Measurements from ENCODE around the gene HTR3D. TPM values are rescaled to one million over a fixed set of nuclear protein-coding genes. Genes with fewer than 3 reads are reported as not detected.

The HTR3D gene
- not detected in 2 replicates for total RNA-seq

GRCh38 chr3:184031187-184031792 is at the start of gene HTR3D:
Gene HTR3D, plus strand, starts transcription at chr3:184031742. Its CDS starts 0 bp downstream, at chr3:184031742.

GRCh38 chr3:184017672-184018423 is 13.7 kb upstream of the HTR3D start, which contains the start of gene ABCC5:
Gene ABCC5, minus strand, starts transcription at chr3:184017884. Its CDS starts 3,492 bp downstream, at chr3:184014392.

GRCh38 chr3:184052767-184053166 is 21.2 kb downstream of the HTR3D start, which contains the start of gene HTR3C:
Gene HTR3C, plus strand, starts transcription at chr3:184053047. Its CDS starts 34 bp downstream, at chr3:184053081.

Other genes with a start within 250 kb of the HTR3D start
- 1.3 and 3.0 TPM in 2 replicates for gene MAP6D1, start 206.2 kb upstream of the HTR3D start, total RNA-seq
- gene PARL, start 146.9 kb upstream of the HTR3D start, total RNA-seq: 36.9 and 39.3 TPM in 2 replicates
- gene ABCC5, start 13.9 kb upstream of the HTR3D start, total RNA-seq: 13.0 and 15.2 TPM in 2 replicates
- gene HTR3C, start 21.3 kb downstream of the HTR3D start, total RNA-seq: not detected in 2 replicates
- not detected in 2 replicates for gene HTR3E, start 65.3 kb downstream of the HTR3D start, total RNA-seq
- gene EIF2B5, start 103.6 kb downstream of the HTR3D start, total RNA-seq: 44.5 and 52.3 TPM in 2 replicates
- gene DVL3, start 123.6 kb downstream of the HTR3D start, total RNA-seq: 18.5 and 19.6 TPM in 2 replicates
- 351 and 389 TPM in 2 replicates for gene AP2M1, start 143.1 kb downstream of the HTR3D start, total RNA-seq
- gene ABCF3, start 154.5 kb downstream of the HTR3D start, total RNA-seq: 39.2 and 41.6 TPM in 2 replicates
- gene VWA5B2, start 197.8 kb downstream of the HTR3D start, total RNA-seq: not detected in 2 replicates
- gene ALG3, start 217.2 kb downstream of the HTR3D start, total RNA-seq: 26.6 and 32.5 TPM in 2 replicates
- 3.6 and 5.8 TPM in 2 replicates for gene EEF1AKMT4, start 217.9 kb downstream of the HTR3D start, total RNA-seq
- gene CAMK2N2, start 229.8 kb downstream of the HTR3D start, total RNA-seq: 0.15 TPM in 1 of 2 replicates, not detected in the other
- gene ECE2, start 244.3 kb downstream of the HTR3D start, total RNA-seq: not detected in 2 replicates